WTC11 (cell line): ENCODE data around the gene ARHGAP22.

Source experiments
- AFF4 ChIP-seq: sonication (generic); formaldehyde crosslinking; IDR thresholded peaks from 2 replicates; pipeline ENCODE4 v1.8.1; 2023; ENCODE audit warnings: mild to moderate bottlenecking, missing genetic modification reagents, borderline replicate concordance
- CDX4 ChIP-seq: fragments of 250-450 bp; sonication (Bioruptor Pico); IDR thresholded peaks from 2 replicates; pipeline ENCODE4 v1.9.0; 2021; ENCODE audit warnings: moderate library complexity, mild to moderate bottlenecking, inconsistent platforms, borderline replicate concordance
- CREB1 ChIP-seq: sonication (generic); formaldehyde crosslinking; IDR thresholded peaks from 2 replicates; pipeline ENCODE4 v1.8.0; 2023; ENCODE audit warnings: mild to moderate bottlenecking, missing genetic modification reagents
- CTCF ChIP-seq: fragments of 200-600 bp; IDR thresholded peaks from 2 replicates; pipeline ENCODE4 v1.8.0; 2022; ENCODE audit warnings: antibody characterized with exemption
- ESRRA ChIP-seq: sonication (generic); formaldehyde crosslinking; IDR thresholded peaks from 2 replicates; pipeline ENCODE4 v1.8.1; 2022; ENCODE audit warnings: mild to moderate bottlenecking, missing genetic modification reagents, borderline replicate concordance
- GABPB1 ChIP-seq: sonication (generic); formaldehyde crosslinking; IDR thresholded peaks from 2 replicates; pipeline ENCODE4 v1.8.1; 2023; ENCODE audit warnings: mild to moderate bottlenecking, missing genetic modification reagents
- MAX ChIP-seq: sonication (generic); formaldehyde crosslinking; IDR thresholded peaks from 2 replicates; pipeline ENCODE4 v1.8.0; 2022; ENCODE audit warnings: mild to moderate bottlenecking, missing genetic modification reagents
- MYBL2 ChIP-seq: sonication (generic); formaldehyde crosslinking; IDR thresholded peaks from 2 replicates; pipeline ENCODE4 v1.8.1; 2023; ENCODE audit warnings: mild to moderate bottlenecking, moderate library complexity, missing genetic modification reagents
- NFYB ChIP-seq: sonication (generic); formaldehyde crosslinking; conservative IDR thresholded peaks from 2 replicates; pipeline ENCODE4 v1.8.0; 2022; ENCODE audit warnings: low read depth, missing genetic modification reagents
- RELA ChIP-seq: sonication (generic); formaldehyde crosslinking; IDR thresholded peaks from 2 replicates; pipeline ENCODE4 v1.8.1; 2022; ENCODE audit warnings: missing genetic modification reagents, mild to moderate bottlenecking, borderline replicate concordance
- STAT6 ChIP-seq: sonication (generic); formaldehyde crosslinking; conservative IDR thresholded peaks from 2 replicates; pipeline ENCODE4 v1.8.1; 2023; ENCODE audit warnings: mild to moderate bottlenecking, low read depth, missing genetic modification reagents, moderate library complexity
- USF1 ChIP-seq: sonication (generic); formaldehyde crosslinking; IDR thresholded peaks from 2 replicates; pipeline ENCODE4 v1.8.0; 2022; ENCODE audit warnings: mild to moderate bottlenecking, missing genetic modification reagents

GRCh38 chr10:48474765-48475365, 130.0 kb downstream of the ARHGAP22 start:
- TF ChIP-seq AFF4 (no peak), CTCF (no peak), RELA (CRISPR knock-in tag) (no peak), USF1 (CRISPR knock-in tag) (no peak), MYBL2 (CRISPR knock-in tag) (no peak), NFYB (CRISPR knock-in tag) (no peak), CREB1 (no peak), MAX (CRISPR knock-in tag) (no peak), STAT6 (CRISPR knock-in tag) (no peak), CDX4 (no peak), ESRRA (CRISPR knock-in tag) (no peak), GABPB1 (CRISPR knock-in tag) (no peak)
